Central memory CD8-positive, alpha-beta T cell (primary cell): ENCODE measurements around the gene UFD1.

Source experiments
- ATAC-seq: fragments of 150-1000 bp; cut with Tn5 transposase; replicated peaks from 2 replicates; pipeline ENCODE4 v1.10.0; 2022; ENCODE audit warnings: mild to moderate bottlenecking, moderate FRiP score, moderate number of reproducible peaks; ENCODE audit not compliant: poor library complexity, severe bottlenecking; ENCODE audit errors: extremely low read depth
- DNase-seq, 2 donors: peaks; one replicate each; pipeline ENCODE4 v3.0.0; 2021; ENCODE audit warnings: low spot score in 2 of 2
- H3K27ac Mint-ChIP-seq: one replicate; pipeline ENCODE4 v1.8.0; 2022; ENCODE audit warnings: low read depth, mild to moderate bottlenecking, moderate library complexity, mixed read lengths
- H3K27me3 Mint-ChIP-seq: one replicate; pipeline ENCODE4 v1.8.0; 2022; ENCODE audit warnings: mixed read lengths
- H3K36me3 Mint-ChIP-seq: one replicate; pipeline ENCODE4 v1.8.0; 2022; ENCODE audit warnings: mild to moderate bottlenecking, moderate library complexity, mixed read lengths; ENCODE audit not compliant: insufficient read depth
- H3K4me1 Mint-ChIP-seq: one replicate; pipeline ENCODE4 v1.8.0; 2022; ENCODE audit warnings: mixed read lengths
- H3K4me3 Mint-ChIP-seq: one replicate; pipeline ENCODE4 v1.8.0; 2022; ENCODE audit warnings: mild to moderate bottlenecking, moderate library complexity, mixed read lengths
- H3K9me3 Mint-ChIP-seq: one replicate; pipeline ENCODE4 v1.8.0; 2022; ENCODE audit warnings: mixed read lengths

Gene UFD1

GRCh38 chr22:19482297-19482696 lies 3.3 kb upstream of the UFD1 start:
- H3K9me3 Mint-ChIP-seq: no peaks in the 10 kb centered on the region
- H3K4me1 Mint-ChIP-seq: peaks cover 27% of the 10 kb centered on the region
- H3K4me3 Mint-ChIP-seq: no peak overlapping the region
- no peaks in the 10 kb centered on the region for H3K27me3 Mint-ChIP-seq
- peaks cover 9% of the 10 kb centered on the region for H3K36me3 Mint-ChIP-seq
- no peak for ATAC-seq
- no peak for DNase-seq
- H3K27ac Mint-ChIP-seq: no peak overlapping the region

GRCh38 chr22:19480789-19481188 lies 1.8 kb upstream of the UFD1 start:
- H3K36me3 Mint-ChIP-seq: peaks cover 8% of the 10 kb centered on the region
- DNase-seq (no peak), ATAC-seq (no peak)
- no peak overlapping the region for H3K27ac Mint-ChIP-seq
- peak overlapping the region; percentile 93 for H3K4me3 Mint-ChIP-seq
- peaks cover 35% of the 10 kb centered on the region for H3K4me1 Mint-ChIP-seq
- no peaks in the 10 kb centered on the region for H3K27me3 Mint-ChIP-seq
- no peaks in the 10 kb centered on the region for H3K9me3 Mint-ChIP-seq

GRCh38 chr22:19480173-19480568 lies 1.2 kb upstream of the UFD1 start:
- Mint-ChIP-seq H3K27ac (peak overlapping the region; percentile 98), H3K4me1 (peaks cover 42% of the 10 kb centered on the region), H3K4me3 (peak overlapping the region; percentile 93), H3K36me3 (peaks cover 7% of the 10 kb centered on the region), H3K9me3 (no peaks in the 10 kb centered on the region), H3K27me3 (no peaks in the 10 kb centered on the region)
- DNase-seq: no peak
- no peak for ATAC-seq

- peak within 1 kb of the TSS; percentile 93 for H3K4me3 Mint-ChIP-seq
These were observed 571 bp upstream of the UFD1 start, which contains the start of gene CDC45 for GRCh38 chr22:19479355-19480172. TSS of gene CDC45 (plus strand) at chr22:19479920. CDS start at chr22:19479969, 49 bp downstream.

GRCh38 chr22:19478045-19478900 lies 720 bp downstream of the UFD1 start:
- no peaks in the 10 kb centered on the region for H3K27me3 Mint-ChIP-seq
- ATAC-seq: no peak
- no peak for DNase-seq
- peak overlapping the region; percentile 93 for H3K4me3 Mint-ChIP-seq
- no peaks in the 10 kb centered on the region for H3K9me3 Mint-ChIP-seq
- peaks cover 13% of the 10 kb centered on the region for H3K36me3 Mint-ChIP-seq
- peaks cover 43% of the 10 kb centered on the region for H3K4me1 Mint-ChIP-seq
- peak overlapping the region; percentile 98 for H3K27ac Mint-ChIP-seq

More at GRCh38 chr22:19479355-19480172, 571 bp upstream of the UFD1 start, which contains the start of gene CDC45:
- H3K4me1 Mint-ChIP-seq: peaks cover 43% of the 10 kb centered on the region
- H3K9me3 Mint-ChIP-seq: no peaks in the 10 kb centered on the region
- ATAC-seq: peak; percentile 94
- H3K27ac Mint-ChIP-seq: peak within 1 kb of the TSS; percentile 98
- H3K27me3 Mint-ChIP-seq: no peaks in the 10 kb centered on the region
- H3K36me3 Mint-ChIP-seq: peaks cover 7% of the 10 kb centered on the region
- peak; percentile 83 to 92 for DNase-seq

- Mint-ChIP-seq H3K4me3 (peak overlapping the region; percentile 93), H3K36me3 (peaks cover 14% of the 10 kb centered on the region), H3K9me3 (no peaks in the 10 kb centered on the region), H3K27ac (peak overlapping the region; percentile 98), H3K27me3 (no peaks in the 10 kb centered on the region), H3K4me1 (peaks cover 43% of the 10 kb centered on the region)
- no peak for ATAC-seq
- no peak for DNase-seq
These were observed 1.5 kb downstream of the UFD1 start for GRCh38 chr22:19477321-19478044.

GRCh38 chr22:19476023-19476422 lies 3.0 kb downstream of the UFD1 start:
- no peak overlapping the region for H3K4me3 Mint-ChIP-seq
- H3K36me3 Mint-ChIP-seq: peaks cover 21% of the 10 kb centered on the region
- H3K27ac Mint-ChIP-seq: no peak overlapping the region
- H3K9me3 Mint-ChIP-seq: no peaks in the 10 kb centered on the region
- H3K4me1 Mint-ChIP-seq: peaks cover 43% of the 10 kb centered on the region
- no peak for ATAC-seq
- no peaks in the 10 kb centered on the region for H3K27me3 Mint-ChIP-seq
- DNase-seq: no peak

- Mint-ChIP-seq H3K36me3 (peaks cover 33% of the 10 kb centered on the region), H3K9me3 (no peaks in the 10 kb centered on the region), H3K4me1 (peaks cover 34% of the 10 kb centered on the region), H3K27me3 (no peaks in the 10 kb centered on the region), H3K4me3 (no peak overlapping the region), H3K27ac (peak overlapping the region; percentile 61)
- no peak for DNase-seq
- no peak for ATAC-seq
These were observed 5.4 kb downstream of the UFD1 start for GRCh38 chr22:19473578-19473977.

GRCh38 chr22:19472233-19472632 lies 6.8 kb downstream of the UFD1 start:
- ATAC-seq (no peak), DNase-seq (no peak)
- Mint-ChIP-seq H3K27ac (no peak overlapping the region), H3K27me3 (no peaks in the 10 kb centered on the region), H3K36me3 (peaks cover 41% of the 10 kb centered on the region), H3K4me1 (peaks cover 25% of the 10 kb centered on the region), H3K4me3 (no peak overlapping the region), H3K9me3 (no peaks in the 10 kb centered on the region)

- DNase-seq (no peak), ATAC-seq (no peak)
- peaks cover 43% of the 10 kb centered on the region for H3K36me3 Mint-ChIP-seq
- no peak overlapping the region for H3K27ac Mint-ChIP-seq
- no peak overlapping the region for H3K4me3 Mint-ChIP-seq
- no peaks in the 10 kb centered on the region for H3K9me3 Mint-ChIP-seq
- peaks cover 22% of the 10 kb centered on the region for H3K4me1 Mint-ChIP-seq
- no peaks in the 10 kb centered on the region for H3K27me3 Mint-ChIP-seq
These were observed 7.4 kb downstream of the UFD1 start for GRCh38 chr22:19471572-19471971.

- no peak for ATAC-seq
- Mint-ChIP-seq H3K27me3 (no peaks in the 10 kb centered on the region), H3K9me3 (no peaks in the 10 kb centered on the region), H3K27ac (no peak overlapping the region), H3K4me1 (peaks cover 14% of the 10 kb centered on the region), H3K36me3 (peaks cover 51% of the 10 kb centered on the region), H3K4me3 (no peak overlapping the region)
- no peak for DNase-seq
These were observed 9.0 kb downstream of the UFD1 start for GRCh38 chr22:19470010-19470409.

- Mint-ChIP-seq H3K27me3 (no peaks in the 10 kb centered on the region), H3K36me3 (peaks cover 53% of the 10 kb centered on the region), H3K4me3 (no peak overlapping the region), H3K4me1 (peaks cover 20% of the 10 kb centered on the region), H3K27ac (no peak overlapping the region), H3K9me3 (no peaks in the 10 kb centered on the region)
- ATAC-seq (no peak), DNase-seq (no peak)
These were observed 9.6 kb downstream of the UFD1 start for GRCh38 chr22:19469421-19469820.
